ENCODE data around the gene ZBTB4.

ZBTB4 gene

GRCh38 chr17:7502171-7502847 is 22.9 kb upstream of the ZBTB4 start:
- no peak overlapping the region for H3K4me3 ChIP-seq (ENCODE audit: low read depth, low read length)
- TF ChIP-seq CTCF (IDR thresholded peaks at IDR 0.05; ENCODE audit: borderline replicate concordance, insufficient read depth, low read depth, low read length), result no peak

GRCh38 chr17:7501729-7502128 is 22.3 kb upstream of the ZBTB4 start:
- H3K4me3 ChIP-seq (ENCODE audit: low read depth, low read length), result no peak overlapping the region
- no peak for TF ChIP-seq CTCF (IDR thresholded peaks at IDR 0.05; ENCODE audit: borderline replicate concordance, insufficient read depth, low read depth, low read length)

GRCh38 chr17:7499161-7499560 is 19.7 kb upstream of the ZBTB4 start:
- H3K4me3 ChIP-seq (ENCODE audit: low read depth, low read length), result no peak overlapping the region
- no peak for TF ChIP-seq CTCF (IDR thresholded peaks at IDR 0.05; ENCODE audit: borderline replicate concordance, insufficient read depth, low read depth, low read length)

DNA sequence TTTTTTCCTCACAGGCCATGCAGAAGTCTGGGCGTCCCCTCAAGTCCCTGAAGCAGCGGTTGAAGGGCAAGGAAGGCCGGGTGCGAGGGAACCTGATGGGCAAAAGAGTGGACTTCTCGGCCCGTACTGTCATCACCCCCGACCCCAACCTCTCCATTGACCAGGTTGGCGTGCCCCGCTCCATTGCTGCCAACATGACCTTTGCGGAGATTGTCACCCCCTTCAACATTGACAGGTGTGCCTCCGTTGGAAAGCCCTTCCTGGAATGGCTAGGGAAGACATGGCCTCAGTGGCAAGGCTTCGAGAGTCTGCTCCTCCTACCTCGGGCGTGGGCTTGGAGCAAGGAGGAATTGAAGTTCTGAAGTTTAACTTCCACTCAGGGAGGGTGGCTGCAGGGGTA is 18.2 kb upstream of the ZBTB4 start:
- no peak overlapping the region for H3K4me3 ChIP-seq (ENCODE audit: low read depth, low read length)
- TF ChIP-seq CTCF (IDR thresholded peaks at IDR 0.05; ENCODE audit: borderline replicate concordance, insufficient read depth, low read depth, low read length), result no peak

- TF ChIP-seq CTCF (IDR thresholded peaks at IDR 0.05; ENCODE audit: borderline replicate concordance, insufficient read depth, low read depth, low read length), result no peak
- no peak overlapping the region for H3K4me3 ChIP-seq (ENCODE audit: low read depth, low read length)
Observed at GRCh38 chr17:7497228-7497627, 17.8 kb upstream of the ZBTB4 start.

- no peak for TF ChIP-seq CTCF (IDR thresholded peaks at IDR 0.05; ENCODE audit: borderline replicate concordance, insufficient read depth, low read depth, low read length)
- H3K4me3 ChIP-seq (ENCODE audit: low read depth, low read length), result no peak overlapping the region
Observed at GRCh38 chr17:7496470-7497183, 17.2 kb upstream of the ZBTB4 start.

DNA sequence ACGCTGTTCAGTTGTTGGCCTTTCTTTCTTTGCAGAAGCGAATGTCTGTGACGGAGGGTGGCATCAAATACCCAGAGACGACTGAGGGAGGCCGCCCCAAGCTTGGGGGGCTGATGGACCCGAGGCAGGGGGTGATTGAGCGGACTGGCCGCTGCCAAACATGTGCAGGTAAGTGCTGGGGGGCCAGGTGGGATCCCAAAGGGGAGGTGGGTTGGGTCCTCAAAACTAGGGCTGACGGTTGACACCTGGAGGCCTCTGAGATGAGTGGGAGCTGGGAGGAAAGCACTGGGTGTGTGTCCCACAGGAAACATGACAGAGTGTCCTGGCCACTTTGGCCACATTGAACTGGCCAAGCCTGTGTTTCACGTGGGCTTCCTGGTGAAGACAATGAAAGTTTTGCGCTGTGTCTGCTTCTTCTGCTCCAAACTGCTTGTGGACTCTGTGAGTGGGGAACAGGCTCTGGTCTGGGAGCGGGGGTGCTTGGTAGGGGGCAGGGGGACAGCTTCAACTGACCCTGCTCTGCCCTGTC is 16.5 kb upstream of the ZBTB4 start:
- no peak for TF ChIP-seq CTCF (IDR thresholded peaks at IDR 0.05; ENCODE audit: borderline replicate concordance, insufficient read depth, low read depth, low read length)
- no peak overlapping the region for H3K4me3 ChIP-seq (ENCODE audit: low read depth, low read length)

All from GM12875 (cell line).